Loucy (cell line): ENCODE data around the gene KCNK3.

ENCODE experiments used
- H2AFZ ChIP-seq: fragments of 200-600 bp; sonication (generic); 2 replicates; pipeline ENCODE4 v1.6.0; 2016; ENCODE audit warnings: antibody characterized with exemption, mild to moderate bottlenecking, low read length, moderate library complexity
- H3F3A ChIP-seq: fragments of 200-600 bp; 2 replicates; pipeline ENCODE4 v1.6.0; 2016; ENCODE audit warnings: antibody characterized with exemption, low read depth, mild to moderate bottlenecking
- H3K27me3 ChIP-seq: fragments of 200-600 bp; sonication (generic); 2 replicates; pipeline ENCODE4 v1.6.1; 2014; ENCODE audit warnings: low read length, mild to moderate bottlenecking; ENCODE audit not compliant: insufficient read depth, poor library complexity, severe bottlenecking
- H3K36me3 ChIP-seq: fragments of 200-600 bp; sonication (generic); 2 replicates; pipeline ENCODE4 v1.6.1; 2016; ENCODE audit warnings: low read length; ENCODE audit not compliant: insufficient read depth
- H3K4me1 ChIP-seq: fragments of 200-600 bp; sonication (generic); 2 replicates; pipeline ENCODE4 v1.5.1; 2014; ENCODE audit warnings: low read length, mild to moderate bottlenecking; ENCODE audit not compliant: insufficient read depth, poor library complexity, severe bottlenecking
- H3K4me2 ChIP-seq: fragments of 200-600 bp; sonication (generic); 2 replicates; pipeline ENCODE4 v1.6.0; 2014; ENCODE audit warnings: antibody characterized with exemption, low read length, low read depth, mild to moderate bottlenecking; ENCODE audit not compliant: poor library complexity, severe bottlenecking
- H3K4me3 ChIP-seq: fragments of 200-600 bp; sonication (generic); 2 replicates; pipeline ENCODE4 v1.5.1; 2014; ENCODE audit warnings: low read length, mild to moderate bottlenecking, mixed read lengths; ENCODE audit not compliant: poor library complexity, severe bottlenecking
- H3K79me2 ChIP-seq: fragments of 200-600 bp; sonication (generic); 2 replicates; pipeline ENCODE4 v1.6.1; 2014; ENCODE audit warnings: low read length; ENCODE audit not compliant: insufficient read depth
- H3K9ac ChIP-seq: fragments of 200-600 bp; sonication (generic); 2 replicates; pipeline ENCODE4 v1.6.0; 2014; ENCODE audit warnings: mild to moderate bottlenecking, low read depth, low read length, moderate library complexity; ENCODE audit not compliant: poor library complexity, severe bottlenecking
- H3K9me2 ChIP-seq: fragments of 200-600 bp; sonication (generic); replicated peaks from 2 replicates; pipeline ENCODE4 v1.6.1; 2016; ENCODE audit warnings: low read depth, low read length, mixed read lengths
- H3K9me3 ChIP-seq: fragments of 200-600 bp; sonication (generic); 2 replicates; pipeline ENCODE4 v1.6.1; 2014; ENCODE audit warnings: mild to moderate bottlenecking, antibody characterized with exemption, low read length, low read depth; ENCODE audit not compliant: insufficient read depth
- H4K20me1 ChIP-seq: fragments of 200-600 bp; sonication (generic); 2 replicates; pipeline ENCODE4 v1.6.0; 2014; ENCODE audit warnings: antibody characterized with exemption, low read length, mild to moderate bottlenecking; ENCODE audit not compliant: insufficient read depth, poor library complexity, severe bottlenecking
- CTCF ChIP-seq: fragments of 200-600 bp; sonication (generic); conservative IDR thresholded peaks from 2 replicates; pipeline ENCODE4 v1.5.1; 2014; ENCODE audit warnings: mild to moderate bottlenecking, antibody characterized with exemption, low read length
- EZH2phosphoT487 ChIP-seq: fragments of 200-600 bp; IDR thresholded peaks from 2 replicates; pipeline ENCODE4 v1.6.1; 2018; ENCODE audit warnings: antibody characterized with exemption, mild to moderate bottlenecking, moderate library complexity, borderline replicate concordance

Gene KCNK3

GRCh38 chr2:26683583-26683982, 8.9 kb upstream of the KCNK3 start:
- Histone ChIP-seq H3K4me2 (no peak overlapping the region), H3K36me3 (no peaks in the 10 kb centered on the region)

GRCh38 chr2:26685341-26685740, 7.2 kb upstream of the KCNK3 start:
- H3K9ac ChIP-seq = no peak overlapping the region
- H3K4me3 ChIP-seq = no peak overlapping the region
- H3K4me2 ChIP-seq = no peak overlapping the region
- no peaks in the 10 kb centered on the region for H3K9me3 ChIP-seq
- H3K36me3 ChIP-seq = no peaks in the 10 kb centered on the region
- no peak overlapping the region for H2AFZ ChIP-seq
- H4K20me1 ChIP-seq = no peaks in the 10 kb centered on the region
- H3K4me1 ChIP-seq = no peaks in the 10 kb centered on the region
- no peaks in the 10 kb centered on the region for H3K27me3 ChIP-seq
- TF ChIP-seq CTCF (no peak), EZH2phosphoT487 (no peak)
- no peaks in the 10 kb centered on the region for H3F3A ChIP-seq
- H3K79me2 ChIP-seq = no peaks in the 10 kb centered on the region
- H3K9me2 ChIP-seq = no peaks in the 10 kb centered on the region

More at GRCh38 chr2:26683583-26683982, 8.9 kb upstream of the KCNK3 start:
- TF ChIP-seq EZH2phosphoT487 (no peak), CTCF (no peak)
- Histone ChIP-seq H3K27me3 (no peaks in the 10 kb centered on the region), H3F3A (no peaks in the 10 kb centered on the region), H3K9ac (no peak overlapping the region), H3K79me2 (no peaks in the 10 kb centered on the region), H3K4me1 (no peaks in the 10 kb centered on the region), H3K9me3 (no peaks in the 10 kb centered on the region), H3K9me2 (no peaks in the 10 kb centered on the region), H4K20me1 (no peaks in the 10 kb centered on the region), H2AFZ (no peak overlapping the region), H3K4me3 (no peak overlapping the region)

- Histone ChIP-seq H3K4me1 (no peaks in the 10 kb centered on the region), H3K27me3 (no peaks in the 10 kb centered on the region), H3K79me2 (no peaks in the 10 kb centered on the region), H3K4me2 (no peak overlapping the region), H3K4me3 (no peak overlapping the region), H4K20me1 (no peaks in the 10 kb centered on the region), H3K9me2 (no peaks in the 10 kb centered on the region), H3K9me3 (no peaks in the 10 kb centered on the region), H3F3A (no peaks in the 10 kb centered on the region), H3K36me3 (no peaks in the 10 kb centered on the region), H3K9ac (no peak overlapping the region), H2AFZ (no peak overlapping the region)
- TF ChIP-seq EZH2phosphoT487 (no peak), CTCF (no peak)
These were observed 6.3 kb upstream of the KCNK3 start for GRCh38 chr2:26685989-26686839.
